Measurements from ENCODE around the gene TMEM255A.
A peak's percentile ranks its signal among the peaks of the same experiment; 100 is the strongest.

DNA sequence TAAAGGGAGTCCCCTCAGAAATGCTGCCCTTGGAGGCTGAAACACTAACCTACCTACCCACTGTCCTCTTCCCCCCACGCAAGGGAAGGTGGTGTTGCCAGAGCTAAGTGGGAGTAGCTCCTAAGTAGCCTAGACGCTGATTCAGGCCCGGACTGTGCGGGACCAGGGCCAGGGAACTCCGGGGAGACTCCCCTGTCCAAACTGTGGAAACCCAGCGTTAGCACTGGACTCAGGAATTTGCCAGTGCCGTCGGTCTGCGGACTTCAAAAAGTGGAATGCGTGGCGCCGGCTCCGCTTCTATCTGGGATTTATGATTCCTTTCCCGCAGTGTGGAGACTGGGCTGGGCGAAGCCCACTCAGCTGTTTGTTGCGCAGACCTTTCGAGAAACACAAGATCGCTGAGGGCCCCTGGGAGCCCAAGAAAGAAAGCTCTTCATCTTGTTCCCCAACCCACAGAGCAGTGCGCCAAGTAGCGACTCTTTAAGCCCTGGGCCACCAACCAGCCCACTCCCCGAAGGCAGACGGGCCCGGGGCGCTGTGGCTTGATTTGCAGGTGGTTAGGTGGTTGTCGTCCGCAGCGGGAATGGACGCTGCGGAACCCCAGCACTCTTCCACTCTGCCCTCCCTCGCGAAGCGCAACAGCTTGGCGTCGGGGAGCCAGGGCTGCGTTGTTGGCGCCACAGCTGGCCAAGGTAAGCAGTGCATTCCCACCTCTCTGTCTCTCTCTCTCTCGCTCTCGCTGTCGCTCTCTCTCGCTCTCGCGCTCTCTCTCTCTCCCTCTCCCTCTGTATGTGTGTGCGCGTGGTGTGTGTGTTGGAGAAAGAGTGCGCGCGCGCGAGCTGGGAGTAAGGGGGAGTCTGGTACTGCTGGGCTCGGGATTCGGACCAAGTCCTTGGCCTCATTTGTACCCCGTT lies 2.0 kb downstream of the TMEM255A start:
- TF ChIP-seq, protein P1, sequence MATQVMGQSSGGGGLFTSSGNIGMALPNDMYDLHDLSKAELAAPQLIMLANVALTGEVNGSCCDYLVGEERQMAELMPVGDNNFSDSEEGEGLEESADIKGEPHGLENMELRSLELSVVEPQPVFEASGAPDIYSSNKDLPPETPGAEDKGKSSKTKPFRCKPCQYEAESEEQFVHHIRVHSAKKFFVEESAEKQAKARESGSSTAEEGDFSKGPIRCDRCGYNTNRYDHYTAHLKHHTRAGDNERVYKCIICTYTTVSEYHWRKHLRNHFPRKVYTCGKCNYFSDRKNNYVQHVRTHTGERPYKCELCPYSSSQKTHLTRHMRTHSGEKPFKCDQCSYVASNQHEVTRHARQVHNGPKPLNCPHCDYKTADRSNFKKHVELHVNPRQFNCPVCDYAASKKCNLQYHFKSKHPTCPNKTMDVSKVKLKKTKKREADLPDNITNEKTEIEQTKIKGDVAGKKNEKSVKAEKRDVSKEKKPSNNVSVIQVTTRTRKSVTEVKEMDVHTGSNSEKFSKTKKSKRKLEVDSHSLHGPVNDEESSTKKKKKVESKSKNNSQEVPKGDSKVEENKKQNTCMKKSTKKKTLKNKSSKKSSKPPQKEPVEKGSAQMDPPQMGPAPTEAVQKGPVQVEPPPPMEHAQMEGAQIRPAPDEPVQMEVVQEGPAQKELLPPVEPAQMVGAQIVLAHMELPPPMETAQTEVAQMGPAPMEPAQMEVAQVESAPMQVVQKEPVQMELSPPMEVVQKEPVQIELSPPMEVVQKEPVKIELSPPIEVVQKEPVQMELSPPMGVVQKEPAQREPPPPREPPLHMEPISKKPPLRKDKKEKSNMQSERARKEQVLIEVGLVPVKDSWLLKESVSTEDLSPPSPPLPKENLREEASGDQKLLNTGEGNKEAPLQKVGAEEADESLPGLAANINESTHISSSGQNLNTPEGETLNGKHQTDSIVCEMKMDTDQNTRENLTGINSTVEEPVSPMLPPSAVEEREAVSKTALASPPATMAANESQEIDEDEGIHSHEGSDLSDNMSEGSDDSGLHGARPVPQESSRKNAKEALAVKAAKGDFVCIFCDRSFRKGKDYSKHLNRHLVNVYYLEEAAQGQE (IDR thresholded peaks at IDR 0.05; ENCODE audit: borderline replicate concordance): peak; percentile 8
- TF ChIP-seq, protein P2, sequence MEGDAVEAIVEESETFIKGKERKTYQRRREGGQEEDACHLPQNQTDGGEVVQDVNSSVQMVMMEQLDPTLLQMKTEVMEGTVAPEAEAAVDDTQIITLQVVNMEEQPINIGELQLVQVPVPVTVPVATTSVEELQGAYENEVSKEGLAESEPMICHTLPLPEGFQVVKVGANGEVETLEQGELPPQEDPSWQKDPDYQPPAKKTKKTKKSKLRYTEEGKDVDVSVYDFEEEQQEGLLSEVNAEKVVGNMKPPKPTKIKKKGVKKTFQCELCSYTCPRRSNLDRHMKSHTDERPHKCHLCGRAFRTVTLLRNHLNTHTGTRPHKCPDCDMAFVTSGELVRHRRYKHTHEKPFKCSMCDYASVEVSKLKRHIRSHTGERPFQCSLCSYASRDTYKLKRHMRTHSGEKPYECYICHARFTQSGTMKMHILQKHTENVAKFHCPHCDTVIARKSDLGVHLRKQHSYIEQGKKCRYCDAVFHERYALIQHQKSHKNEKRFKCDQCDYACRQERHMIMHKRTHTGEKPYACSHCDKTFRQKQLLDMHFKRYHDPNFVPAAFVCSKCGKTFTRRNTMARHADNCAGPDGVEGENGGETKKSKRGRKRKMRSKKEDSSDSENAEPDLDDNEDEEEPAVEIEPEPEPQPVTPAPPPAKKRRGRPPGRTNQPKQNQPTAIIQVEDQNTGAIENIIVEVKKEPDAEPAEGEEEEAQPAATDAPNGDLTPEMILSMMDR (IDR thresholded peaks at IDR 0.05; ENCODE audit: poor library complexity, severe bottlenecking): peak; percentile 85
- TF ChIP-seq TAF1 (IDR thresholded peaks at IDR 0.05; ENCODE audit: low read depth) (no peak), SMC3 (conservative IDR thresholded peaks at IDR 0.05; ENCODE audit: poor library complexity) (peak; percentile 52), EZH2 (IDR thresholded peaks at IDR 0.05; ENCODE audit: borderline replicate concordance, insufficient read depth, low read length, poor library complexity, severe bottlenecking) (no peak)
